Right lobe of liver (tissue), 4 donors: ENCODE results near the gene LIM2.

ENCODE experiments used
- POLR2A ChIP-seq: fragments of 450-650 bp; IDR thresholded peaks from one replicate; pipeline ENCODE4 v1.6.1; 2017; ENCODE audit warnings: antibody characterized with exemption, mild to moderate bottlenecking
- TF ChIP-seq, protein P1 (sequence below), 4 donors: fragments of 200-600 bp in 3 of 4; fragments of 450-650 bp in 1 of 4; IDR thresholded peaks; one replicate each; pipeline versions ENCODE4 v1.5.1 to v1.8.0; 2016 to 2022; ENCODE audit warnings: antibody characterized with exemption in 4 of 4, mild to moderate bottlenecking in 2 of 4
- donor health status: DM: no; HTN: no; CAD: no.
- donor health status: DM: no; HTN: no; CAD: no.
- donor health status: DM: no; HTN: yes; CAD: no.

DNA sequence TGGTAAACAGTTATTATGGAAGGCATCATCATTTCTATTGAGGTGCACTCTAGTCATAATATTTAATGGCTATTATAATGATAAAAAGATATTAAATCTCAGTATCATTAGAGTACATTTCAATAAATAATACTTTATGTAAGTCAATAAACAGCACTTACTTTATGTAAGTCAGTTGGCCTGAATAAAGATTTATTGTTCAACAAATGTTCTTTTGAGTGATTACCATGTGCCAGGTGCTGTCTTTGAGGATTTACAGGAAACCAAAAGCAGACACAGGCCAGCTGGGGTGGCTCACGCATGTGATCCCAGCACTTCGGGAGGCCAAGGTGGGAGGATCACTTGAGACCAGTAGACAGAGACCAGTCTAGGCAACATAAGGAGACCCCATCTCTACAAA lies 10.4 kb downstream of the LIM2 start:
- TF ChIP-seq, protein P1, sequence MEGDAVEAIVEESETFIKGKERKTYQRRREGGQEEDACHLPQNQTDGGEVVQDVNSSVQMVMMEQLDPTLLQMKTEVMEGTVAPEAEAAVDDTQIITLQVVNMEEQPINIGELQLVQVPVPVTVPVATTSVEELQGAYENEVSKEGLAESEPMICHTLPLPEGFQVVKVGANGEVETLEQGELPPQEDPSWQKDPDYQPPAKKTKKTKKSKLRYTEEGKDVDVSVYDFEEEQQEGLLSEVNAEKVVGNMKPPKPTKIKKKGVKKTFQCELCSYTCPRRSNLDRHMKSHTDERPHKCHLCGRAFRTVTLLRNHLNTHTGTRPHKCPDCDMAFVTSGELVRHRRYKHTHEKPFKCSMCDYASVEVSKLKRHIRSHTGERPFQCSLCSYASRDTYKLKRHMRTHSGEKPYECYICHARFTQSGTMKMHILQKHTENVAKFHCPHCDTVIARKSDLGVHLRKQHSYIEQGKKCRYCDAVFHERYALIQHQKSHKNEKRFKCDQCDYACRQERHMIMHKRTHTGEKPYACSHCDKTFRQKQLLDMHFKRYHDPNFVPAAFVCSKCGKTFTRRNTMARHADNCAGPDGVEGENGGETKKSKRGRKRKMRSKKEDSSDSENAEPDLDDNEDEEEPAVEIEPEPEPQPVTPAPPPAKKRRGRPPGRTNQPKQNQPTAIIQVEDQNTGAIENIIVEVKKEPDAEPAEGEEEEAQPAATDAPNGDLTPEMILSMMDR (IDR thresholded peaks at IDR 0.05) = no peak
- no peak for TF ChIP-seq POLR2A
